Measurements from ENCODE around the gene HSFX1.

DNA sequence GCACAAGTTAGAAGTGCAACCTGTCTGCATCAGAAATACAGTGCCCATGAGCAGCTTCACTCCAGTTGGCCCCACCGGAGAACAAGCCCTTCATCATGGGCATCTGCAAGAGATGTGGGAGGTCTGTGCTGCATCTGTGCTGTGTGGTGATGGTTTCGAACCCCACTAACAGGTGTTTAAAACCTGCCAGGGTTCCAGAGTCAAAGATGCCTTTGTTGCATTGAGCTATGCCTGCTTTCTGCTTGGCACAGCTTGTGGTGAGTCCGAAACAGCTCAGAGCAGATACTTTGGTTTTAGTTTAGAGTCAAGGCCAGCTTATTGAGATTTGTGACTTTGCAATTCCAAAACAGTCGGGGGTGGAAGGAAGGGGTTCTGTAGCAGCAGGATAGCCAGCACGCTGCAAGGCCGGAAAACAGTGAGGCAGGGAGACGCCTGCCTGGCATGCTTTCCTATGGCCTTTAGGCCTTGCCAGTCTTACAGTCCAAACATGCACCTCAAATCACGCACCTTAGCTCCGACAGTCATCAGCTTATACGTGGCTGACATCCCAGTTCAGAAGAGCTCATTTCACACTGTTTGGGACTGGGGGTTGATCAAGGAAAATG lies 29.7 kb downstream of the HSFX1 start:
- TF ChIP-seq, protein P1, sequence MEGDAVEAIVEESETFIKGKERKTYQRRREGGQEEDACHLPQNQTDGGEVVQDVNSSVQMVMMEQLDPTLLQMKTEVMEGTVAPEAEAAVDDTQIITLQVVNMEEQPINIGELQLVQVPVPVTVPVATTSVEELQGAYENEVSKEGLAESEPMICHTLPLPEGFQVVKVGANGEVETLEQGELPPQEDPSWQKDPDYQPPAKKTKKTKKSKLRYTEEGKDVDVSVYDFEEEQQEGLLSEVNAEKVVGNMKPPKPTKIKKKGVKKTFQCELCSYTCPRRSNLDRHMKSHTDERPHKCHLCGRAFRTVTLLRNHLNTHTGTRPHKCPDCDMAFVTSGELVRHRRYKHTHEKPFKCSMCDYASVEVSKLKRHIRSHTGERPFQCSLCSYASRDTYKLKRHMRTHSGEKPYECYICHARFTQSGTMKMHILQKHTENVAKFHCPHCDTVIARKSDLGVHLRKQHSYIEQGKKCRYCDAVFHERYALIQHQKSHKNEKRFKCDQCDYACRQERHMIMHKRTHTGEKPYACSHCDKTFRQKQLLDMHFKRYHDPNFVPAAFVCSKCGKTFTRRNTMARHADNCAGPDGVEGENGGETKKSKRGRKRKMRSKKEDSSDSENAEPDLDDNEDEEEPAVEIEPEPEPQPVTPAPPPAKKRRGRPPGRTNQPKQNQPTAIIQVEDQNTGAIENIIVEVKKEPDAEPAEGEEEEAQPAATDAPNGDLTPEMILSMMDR (IDR thresholded peaks at IDR 0.05; ENCODE audit: low read length), result no peak
- no peak for TF ChIP-seq EZH2 (optimal IDR thresholded peaks at IDR 0.05; ENCODE audit: low read depth, low read length)
